Limb (tissue), 2 donors: ENCODE results near the gene LRRK1.
A peak's percentile ranks its signal among the peaks of the same experiment; 100 is the strongest.

ENCODE experiments used
- DNase-seq, 2 donors: peaks; one replicate each; pipeline ENCODE4 v3.0.0-alpha.2; 2016; ENCODE audit errors: extremely low spot score in 2 of 2

Gene LRRK1

GRCh38 chr15:100911086-100911485 lies 8.1 kb upstream of the LRRK1 start:
- no peak for DNase-seq

DNA sequence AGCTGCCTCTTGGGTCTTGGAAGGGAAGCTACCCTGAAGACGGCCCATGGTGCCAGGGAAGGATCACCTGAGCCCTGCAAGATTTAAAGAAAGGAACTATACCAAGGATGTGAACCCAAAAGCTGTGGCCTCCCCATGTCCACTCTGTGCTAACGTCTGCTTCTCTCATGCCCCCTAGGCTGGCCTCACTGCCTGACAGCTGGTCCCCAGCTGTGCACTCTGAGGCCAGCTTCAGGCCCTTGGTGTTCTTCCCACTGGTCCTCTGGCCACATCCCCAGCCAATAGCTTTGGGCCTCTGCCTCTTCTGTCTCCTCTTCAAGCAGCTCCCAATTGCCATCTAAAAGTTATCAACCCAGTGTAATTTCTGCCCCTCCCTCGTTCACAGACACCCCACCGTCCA lies 5.2 kb upstream of the LRRK1 start:
- DNase-seq, result peak in 1 of 2 donors; percentile 13

DNA sequence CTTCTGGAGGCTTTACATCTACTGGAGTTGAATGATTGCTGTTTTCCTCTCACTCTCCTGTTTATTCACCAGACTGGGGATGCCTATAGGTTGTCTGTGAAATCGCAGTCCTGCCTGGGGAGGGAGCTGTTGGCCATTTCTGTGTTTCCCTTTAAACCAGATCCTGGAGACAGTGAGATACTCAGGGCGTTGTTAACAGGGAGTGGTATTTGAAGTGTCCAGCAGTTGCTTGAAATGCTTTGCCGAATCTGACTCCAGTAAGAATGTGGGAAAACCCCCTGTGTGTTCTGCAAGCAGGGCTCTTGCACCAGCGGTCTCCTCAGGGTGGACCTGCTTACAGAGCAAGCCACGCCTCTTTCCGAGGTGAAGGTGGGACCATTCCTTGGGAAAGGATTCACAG lies 4.3 kb upstream of the LRRK1 start:
- DNase-seq, result no peak

DNA sequence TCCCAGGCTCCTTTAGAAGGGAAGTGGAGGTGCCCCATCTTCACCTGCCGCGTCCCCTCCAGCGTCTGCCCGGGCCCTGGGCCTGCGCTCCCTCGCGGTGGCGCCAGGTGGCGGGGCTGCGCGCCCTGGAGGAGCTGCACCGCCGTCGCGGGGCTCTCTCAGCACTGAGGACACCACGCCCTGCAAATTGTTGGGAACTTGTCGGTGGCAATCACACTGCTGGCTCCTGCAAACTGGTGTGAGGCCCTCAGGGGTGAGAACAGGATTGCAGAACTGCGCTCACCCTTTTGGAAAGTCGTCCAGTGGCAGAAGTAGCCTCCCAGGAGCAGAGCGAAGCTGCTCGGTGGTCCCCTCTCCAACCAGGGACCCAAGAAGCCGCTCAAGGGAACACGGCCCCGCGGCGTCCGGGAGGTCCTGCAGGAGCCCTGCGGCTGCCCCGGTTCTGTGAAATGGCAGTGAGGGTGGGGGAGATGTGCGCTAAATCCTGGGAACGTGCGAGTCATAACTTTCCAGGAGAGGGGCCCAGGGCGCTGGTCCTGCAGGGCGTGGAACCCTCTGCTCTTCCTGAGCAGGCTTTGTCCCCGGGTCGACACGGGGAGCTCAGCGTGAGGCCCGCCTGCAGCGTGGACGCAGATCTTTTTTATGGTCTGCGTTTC lies 995 bp upstream of the LRRK1 start:
- DNase-seq, result peak; percentile 73 to 83

GRCh38 chr15:100919481-100920405 lies 586 bp downstream of the LRRK1 start:
- peak in 1 of 2 donors; percentile 64 for DNase-seq

DNA sequence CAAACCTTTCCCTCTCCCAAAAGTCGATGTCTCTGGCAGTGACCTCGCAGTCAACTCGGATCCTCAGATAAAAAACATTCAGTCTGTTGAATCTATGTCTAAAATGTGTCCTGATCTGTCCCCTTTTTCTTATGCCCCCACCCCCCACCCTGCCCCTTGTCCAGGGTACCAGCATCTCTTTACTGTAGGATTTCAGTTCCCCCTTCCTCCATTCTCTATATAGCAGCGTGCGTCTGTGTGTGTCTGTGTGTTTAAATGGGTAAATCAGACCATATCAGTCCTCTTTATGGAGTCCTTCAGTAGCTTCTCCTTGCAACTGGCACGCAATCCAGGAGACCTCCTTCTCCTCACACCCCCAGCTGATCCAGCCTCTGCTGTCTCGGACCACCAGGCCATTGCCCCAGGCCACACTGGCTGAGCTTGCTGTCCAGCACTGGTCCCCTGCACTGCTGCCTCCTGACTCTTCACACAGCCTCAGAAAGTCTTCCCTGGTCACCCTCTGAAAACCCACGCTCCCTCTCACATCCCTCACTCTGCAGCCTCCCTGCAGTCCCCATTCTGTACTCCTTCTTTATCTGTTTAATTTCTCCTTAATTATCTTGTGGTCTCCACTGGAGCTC lies 1.5 kb downstream of the LRRK1 start:
- DNase-seq, result no peak

DNA sequence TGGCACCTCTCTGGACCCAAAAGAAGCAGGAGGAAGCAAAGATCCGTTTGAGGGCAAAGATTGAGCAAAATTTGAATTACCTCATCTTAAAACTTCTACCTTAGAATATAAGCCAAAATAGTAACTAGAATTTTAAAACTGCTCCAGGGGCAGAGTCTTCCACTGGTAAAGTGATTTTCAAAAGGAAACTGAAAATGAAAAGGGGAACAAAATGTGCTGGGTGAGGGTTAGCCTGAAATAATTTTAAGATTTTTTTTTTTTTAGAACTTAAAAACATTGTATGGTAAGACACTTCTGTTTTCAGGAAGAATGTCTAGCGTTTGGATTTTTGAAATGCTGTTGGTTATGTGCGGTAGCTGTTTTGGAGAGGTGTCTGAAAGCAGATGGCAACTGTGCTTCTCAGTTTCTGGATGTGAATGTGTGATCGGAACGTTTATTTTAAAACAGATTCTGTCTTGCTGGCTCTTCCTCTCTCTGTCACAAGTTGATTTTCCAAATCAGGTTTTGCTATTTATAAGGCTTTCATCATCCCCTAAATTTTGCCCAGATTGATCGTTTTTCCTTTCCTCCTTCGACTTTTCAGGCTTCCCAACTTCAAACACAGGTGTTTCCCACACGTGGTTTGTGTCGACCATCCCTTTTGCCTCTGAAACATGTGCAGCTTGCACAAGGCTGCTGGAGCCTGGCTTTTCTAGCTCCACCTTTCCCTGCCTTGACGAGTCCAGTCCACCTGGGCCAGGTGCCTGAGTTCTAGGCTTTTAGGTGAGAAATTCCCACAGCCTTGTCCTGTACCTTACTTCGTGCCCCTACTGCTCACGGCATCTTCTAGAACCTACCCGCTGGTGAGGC lies 3.3 kb downstream of the LRRK1 start:
- no peak for DNase-seq

- DNase-seq, result no peak
These were observed 3.9 kb downstream of the LRRK1 start for GRCh38 chr15:100923076-100923475.

GRCh38 chr15:100923902-100924301 lies 4.7 kb downstream of the LRRK1 start:
- DNase-seq, result no peak

DNA sequence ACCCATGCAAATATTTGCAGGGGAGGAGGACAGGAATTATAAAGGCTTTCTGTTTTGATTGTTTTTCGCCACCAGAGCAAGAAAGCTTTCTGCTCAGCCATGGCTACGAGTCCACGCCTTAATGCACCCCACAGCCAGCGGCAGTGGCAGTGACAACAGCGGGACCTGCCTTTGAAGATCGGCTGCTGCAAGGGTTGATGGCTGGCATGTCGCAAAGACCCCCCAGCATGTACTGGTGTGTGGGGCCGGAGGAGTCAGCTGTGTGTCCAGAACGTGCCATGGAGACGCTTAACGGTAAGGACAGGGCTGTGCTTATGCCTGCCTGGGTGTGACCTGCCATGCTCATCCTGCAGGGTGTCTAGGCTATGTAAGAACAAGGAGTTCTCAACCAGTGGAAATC lies 5.3 kb downstream of the LRRK1 start:
- DNase-seq, result no peak

- no peak for DNase-seq
These were observed 6.3 kb downstream of the LRRK1 start for GRCh38 chr15:100925480-100925879.

DNA sequence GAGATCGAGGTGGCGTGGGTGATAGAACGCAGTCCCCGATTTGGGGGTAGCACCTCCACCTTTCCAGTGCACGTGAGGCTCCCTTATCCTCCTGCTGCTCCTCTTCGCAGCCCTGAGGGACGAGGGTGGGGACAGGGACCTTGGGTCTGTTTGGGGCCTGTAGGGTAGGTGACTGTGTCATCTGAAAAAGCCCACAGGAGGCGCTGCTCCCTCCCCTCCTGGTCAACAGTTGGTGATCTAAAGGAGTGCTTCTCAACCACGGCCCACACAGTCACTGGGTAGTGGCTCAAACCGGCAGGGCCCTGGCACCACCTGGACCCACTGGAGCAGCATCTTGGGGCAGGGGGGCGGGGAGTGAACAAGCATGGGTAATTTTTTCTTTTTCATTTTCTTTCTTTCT lies 7.1 kb downstream of the LRRK1 start:
- no peak for DNase-seq

DNA sequence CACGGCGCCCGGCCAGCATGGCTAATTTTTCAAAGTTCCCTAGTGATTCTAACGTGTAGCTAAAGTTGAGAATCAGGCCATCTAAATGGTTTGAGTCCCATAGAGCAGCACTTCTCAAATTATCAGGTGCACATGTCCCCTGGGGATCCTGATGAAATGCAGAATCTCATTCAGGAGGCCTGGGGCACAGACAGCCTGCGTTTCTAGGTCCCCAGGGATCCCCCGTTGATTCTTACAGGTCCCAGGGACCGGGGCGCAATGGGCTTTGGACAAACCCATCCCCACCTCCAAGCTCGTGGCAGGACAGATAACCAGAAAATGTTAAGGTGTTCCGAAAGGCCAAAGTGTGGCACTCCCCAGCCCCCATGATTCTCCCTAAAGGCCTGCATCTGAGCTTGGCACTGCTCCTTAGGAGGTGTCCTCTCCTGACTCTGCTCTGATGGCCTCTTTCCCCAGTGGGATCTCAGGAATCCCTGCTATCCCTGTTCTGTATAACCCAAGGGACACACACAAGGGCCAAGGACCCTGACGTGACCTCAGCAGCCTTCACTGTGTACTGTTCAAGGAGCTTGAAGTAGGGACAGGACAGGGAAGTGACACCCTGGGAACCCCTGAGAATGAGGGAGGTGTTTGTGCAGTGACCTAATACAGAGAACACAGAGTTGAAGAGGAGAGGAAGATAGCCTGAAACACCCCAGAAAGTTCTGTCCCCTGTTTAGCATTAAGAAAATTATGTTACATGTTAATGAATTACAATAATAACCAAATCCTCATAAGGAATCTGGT lies 8.0 kb downstream of the LRRK1 start:
- DNase-seq, result no peak

DNA sequence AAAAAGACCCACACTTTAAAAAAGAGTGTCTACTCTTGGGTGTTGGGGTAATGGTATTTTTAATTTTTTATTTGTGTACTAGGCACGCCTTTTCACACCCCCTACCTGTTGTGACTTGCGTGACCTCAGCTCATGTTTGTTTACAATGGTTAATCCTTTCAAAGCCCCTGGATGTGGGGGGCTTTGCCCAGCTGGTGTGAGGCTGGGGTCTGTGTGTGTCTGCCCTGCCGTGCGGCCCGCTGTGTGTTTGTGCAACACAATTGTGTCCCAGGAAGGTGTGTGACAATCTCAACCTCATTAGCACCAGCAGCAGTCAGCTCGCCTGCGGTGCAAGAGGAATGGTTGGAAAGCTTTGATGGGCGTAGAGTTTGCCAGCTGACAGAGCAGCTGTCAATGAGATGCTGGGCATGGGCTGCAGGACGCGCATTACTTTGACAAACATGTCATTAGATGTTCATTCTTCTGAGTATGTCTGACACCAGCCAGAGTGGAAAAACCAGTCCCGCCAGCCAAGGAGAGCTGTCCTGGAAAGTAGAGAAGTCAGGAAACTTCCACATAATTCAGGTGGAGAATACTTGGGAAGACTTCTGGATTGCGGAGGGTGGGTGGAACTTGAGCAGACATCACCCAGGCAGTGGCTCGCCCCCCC lies 9.6 kb downstream of the LRRK1 start:
- DNase-seq, result no peak

DNA sequence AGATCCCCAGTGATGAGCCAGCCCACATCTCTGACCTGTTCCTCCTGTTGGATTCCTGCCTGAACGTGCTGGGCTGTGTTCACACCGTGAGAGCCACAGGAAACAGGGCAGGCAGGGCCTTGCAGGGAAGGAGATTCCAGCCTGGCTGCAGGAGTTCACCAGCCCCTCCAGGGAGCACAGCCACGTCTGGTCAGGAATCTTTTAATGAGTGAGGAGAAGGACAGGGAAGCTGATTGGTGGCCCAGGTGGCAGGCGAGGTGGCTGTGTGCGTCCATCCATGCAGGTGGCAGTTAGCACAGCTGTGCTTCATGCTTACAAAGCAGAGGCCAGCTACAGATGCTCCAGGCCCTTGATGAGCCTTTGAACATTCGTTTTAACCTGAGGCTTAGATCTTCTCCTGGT lies 10.5 kb downstream of the LRRK1 start:
- no peak for DNase-seq

- DNase-seq, result no peak
These were observed 11.2 kb downstream of the LRRK1 start for GRCh38 chr15:100930306-100930848.

DNA sequence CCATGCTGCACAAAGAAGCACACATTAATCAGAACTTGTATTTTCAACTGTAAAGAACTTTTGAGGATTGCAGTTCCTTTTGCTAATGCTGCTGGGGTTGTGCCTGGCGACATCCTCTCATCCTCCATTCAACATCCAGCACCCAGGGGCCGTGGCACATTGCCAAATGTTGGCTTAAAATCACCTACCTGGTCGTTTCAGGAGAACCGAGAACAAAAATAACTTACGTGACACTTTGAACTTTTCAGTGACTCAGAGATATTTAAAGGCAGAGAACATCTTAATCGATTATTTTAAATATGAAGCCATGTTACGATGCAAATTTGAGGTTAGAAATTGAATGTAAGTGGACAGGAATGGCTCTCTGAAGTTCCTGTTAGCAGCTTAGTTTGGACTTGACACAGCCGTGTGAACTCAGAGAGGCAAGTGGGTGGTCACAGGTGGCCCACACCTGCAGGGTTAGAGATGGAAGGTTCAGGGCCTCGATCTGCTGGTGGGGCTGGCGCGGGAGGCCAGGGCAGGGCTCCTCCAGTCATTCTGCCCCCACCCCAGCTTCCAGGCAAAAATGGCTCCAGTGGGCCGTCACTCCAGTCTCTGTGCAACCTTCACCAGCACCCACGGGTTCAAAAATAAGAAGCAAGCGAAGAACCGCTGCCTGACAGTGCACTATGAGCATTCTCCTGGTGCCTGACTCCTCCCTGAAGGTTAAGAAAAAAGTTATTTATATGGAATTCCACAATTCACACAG lies 12.2 kb downstream of the LRRK1 start:
- no peak for DNase-seq

DNA sequence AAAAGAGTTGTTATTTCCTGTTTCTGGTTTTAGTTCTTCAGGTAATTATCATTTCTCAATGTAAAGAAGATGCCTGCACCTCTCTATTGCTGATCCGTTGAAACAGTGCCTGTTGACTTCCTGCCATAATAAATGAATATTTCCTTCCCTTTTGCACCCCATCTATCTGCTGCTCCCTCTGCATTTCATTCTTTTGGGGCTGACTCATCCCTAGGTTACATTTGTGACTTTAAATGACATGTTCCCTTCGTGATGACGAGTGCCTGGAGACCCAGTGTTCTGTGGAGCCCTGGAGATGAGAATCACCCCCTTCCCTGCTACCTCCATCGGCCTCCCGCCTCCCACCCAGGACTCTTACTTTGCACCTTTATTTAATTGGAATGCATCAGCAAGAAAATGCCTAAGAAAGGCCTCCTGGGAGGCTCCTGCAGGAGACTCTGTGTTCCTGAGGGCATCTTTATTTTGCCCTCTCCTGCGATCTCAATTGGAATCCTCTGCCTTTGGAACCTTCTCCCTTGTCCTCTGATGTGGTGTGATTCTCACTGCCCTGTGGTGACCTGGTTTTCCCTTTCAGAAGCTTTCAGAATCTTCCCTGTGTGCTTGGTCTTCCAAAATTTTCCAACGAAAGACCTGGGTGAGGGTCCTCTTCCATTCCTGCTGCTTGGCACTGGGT lies 13.7 kb downstream of the LRRK1 start:
- DNase-seq, result no peak

DNA sequence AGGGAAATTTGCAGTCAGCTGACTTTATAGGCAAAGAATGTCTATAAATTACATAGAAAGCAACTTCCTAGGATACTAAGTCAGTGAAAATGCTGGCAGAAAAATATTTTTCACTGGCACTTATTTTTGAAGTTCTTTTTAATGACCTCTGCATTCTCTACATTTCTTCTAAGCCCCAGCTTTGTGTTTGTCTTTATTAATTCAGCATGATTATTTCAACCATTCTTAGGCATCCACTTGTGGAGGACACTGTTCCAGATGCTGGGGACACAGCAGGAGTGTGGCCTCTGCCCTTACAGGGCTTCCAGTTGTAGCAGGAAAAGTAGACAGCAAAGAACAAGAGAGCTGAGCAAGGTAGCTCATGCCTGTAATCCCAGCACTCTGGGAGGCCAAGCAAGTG lies 15.0 kb downstream of the LRRK1 start:
- DNase-seq, result no peak
